HG03108 (cell line): ENCODE measurements around the gene PIGC.

Experiments used
- ATAC-seq: cut with Tn5 transposase; IDR thresholded peaks from one replicate; pipeline ENCODE4 v1.9.1; 2021; ENCODE audit warnings: moderate library complexity; ENCODE audit not compliant: unreplicated experiment

Gene PIGC

DNA sequence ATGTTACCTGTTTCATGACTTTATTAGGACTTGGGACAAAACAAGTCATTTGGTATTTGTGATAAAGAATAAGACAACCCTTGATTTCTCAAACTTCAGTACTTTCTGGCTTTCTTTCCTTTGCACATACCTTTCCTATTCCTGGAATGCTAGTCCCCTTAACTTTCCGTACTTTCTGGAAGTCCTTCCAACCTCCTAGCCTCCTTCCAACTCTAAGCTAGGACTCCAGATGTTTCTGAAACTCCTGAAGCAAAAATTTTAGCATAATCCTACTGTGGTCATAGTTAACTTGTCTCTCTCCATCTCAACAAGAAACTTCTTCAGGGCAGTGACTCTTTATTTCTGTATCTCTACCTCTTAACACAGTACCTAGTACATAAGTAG, 43.2 kb downstream of the PIGC start:
- ATAC-seq, result no peak

- ATAC-seq, result no peak
These were observed 43.8 kb downstream of the PIGC start for GRCh38 chr1:172399756-172400721.

DNA sequence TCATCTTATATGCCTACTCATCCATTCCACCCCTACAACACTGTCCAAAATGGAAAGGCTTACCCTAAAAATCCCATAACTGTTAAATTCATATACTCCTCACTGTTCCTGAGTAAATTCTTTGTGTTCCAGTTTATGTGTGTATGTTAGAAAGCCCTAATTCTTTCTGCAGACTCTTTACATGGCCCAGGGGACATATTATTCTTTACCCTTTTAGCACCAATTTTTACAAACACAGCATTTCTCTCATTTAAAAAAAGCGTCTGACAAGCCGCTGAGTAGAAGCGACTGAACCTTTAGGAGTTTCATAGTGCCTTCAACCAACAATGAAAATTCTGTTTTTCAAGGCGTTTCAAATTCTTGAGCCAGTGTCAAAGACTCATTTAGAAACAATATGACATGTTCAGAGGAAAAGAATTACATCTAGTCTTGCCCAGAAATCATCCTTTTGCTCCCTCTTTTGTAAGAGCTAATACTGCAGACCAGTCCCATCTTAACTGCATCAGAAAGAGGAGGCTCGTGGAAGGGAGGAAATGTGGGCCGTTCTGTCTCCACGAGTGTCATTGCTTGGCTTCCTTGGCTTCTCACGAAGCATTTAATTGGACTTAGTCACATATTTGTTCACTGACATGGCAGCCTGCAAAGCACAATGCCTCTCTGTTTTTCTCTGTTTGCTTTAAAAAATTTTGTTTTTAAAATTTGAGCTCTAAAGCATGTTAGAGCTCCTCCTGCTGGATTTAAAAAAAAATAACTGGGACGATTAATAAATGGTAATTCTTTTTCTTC, 44.7 kb downstream of the PIGC start:
- ATAC-seq, result no peak

- no peak for ATAC-seq
These were observed 45.7 kb downstream of the PIGC start for GRCh38 chr1:172398193-172398592.

- ATAC-seq, result no peak
These were observed 46.2 kb downstream of the PIGC start for GRCh38 chr1:172397633-172398032.

GRCh38 chr1:172397221-172397620, 46.6 kb downstream of the PIGC start:
- no peak for ATAC-seq

DNA sequence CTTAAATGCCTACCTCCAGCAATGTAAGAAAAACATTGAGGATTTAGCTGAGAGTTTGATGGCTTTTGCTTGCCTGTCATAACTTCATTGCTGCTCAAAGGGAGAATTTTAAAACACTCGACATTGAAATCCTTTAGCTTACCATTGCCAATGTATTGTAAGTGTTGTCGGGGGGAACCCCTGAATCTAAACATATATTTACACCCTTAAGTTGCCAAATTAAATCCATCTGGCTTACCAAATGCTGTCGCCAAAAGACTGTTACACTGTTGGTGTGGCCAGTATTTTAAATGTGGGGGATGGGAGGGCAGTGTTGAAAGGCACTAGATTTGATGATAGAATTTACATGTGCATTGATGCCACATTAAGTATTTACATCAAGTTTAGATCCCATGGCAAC, 48.3 kb downstream of the PIGC start:
- ATAC-seq, result no peak

GRCh38 chr1:172394811-172395210, 49.1 kb downstream of the PIGC start:
- no peak for ATAC-seq

DNA sequence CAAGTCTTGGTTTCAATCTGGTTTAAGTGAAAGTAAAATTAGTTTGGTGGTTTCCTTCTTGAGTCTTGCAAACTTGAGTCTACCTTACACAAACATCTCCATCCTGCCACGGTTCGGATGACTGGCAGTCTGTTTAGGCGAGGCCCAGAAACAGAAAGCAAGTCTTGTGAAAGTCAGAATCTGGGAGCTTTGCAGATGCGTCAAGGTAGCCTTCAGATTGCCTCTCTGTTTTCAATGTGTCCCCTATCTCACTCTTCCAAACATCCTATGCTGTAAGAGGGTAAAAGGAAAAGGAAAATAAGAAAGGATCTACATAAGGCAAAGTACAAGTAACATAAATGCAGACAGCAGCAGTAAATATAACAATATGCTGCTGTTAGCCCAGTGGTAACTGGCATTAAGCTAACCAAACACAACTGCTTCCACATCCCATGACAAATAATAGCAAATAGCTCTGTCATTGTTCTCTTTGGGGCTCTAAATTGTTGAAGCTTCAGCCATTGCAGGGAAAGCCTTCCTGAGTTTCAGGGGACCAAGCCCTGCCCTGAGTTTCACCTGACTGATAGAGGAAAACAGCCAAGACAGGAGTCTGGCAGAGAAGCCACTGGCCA, 49.6 kb downstream of the PIGC start:
- ATAC-seq, result peak; percentile 62

- no peak for ATAC-seq
These were observed 50.5 kb downstream of the PIGC start for GRCh38 chr1:172393354-172393753.

- ATAC-seq, result no peak
These were observed 51.9 kb downstream of the PIGC start for GRCh38 chr1:172391976-172392375.
